Activated CD4-positive, alpha-beta T cell treated with anti-CD3 and anti-CD28 coated beads, Interleukin-2, amount 10 ng/mL, durations not matched to agents 24 days and 14 days (primary cell): ENCODE results near the gene SNX32. TPM values are rescaled to one million over a fixed set of nuclear protein-coding genes. Genes with fewer than 3 reads are reported as not detected.

Experiments
- DNase-seq: peaks from one replicate; pipeline ENCODE4 v3.0.0; 2022
- H3K27ac Mint-ChIP-seq: one replicate; pipeline ENCODE4 v1.8.0; 2022; ENCODE audit warnings: mild to moderate bottlenecking, mixed read lengths
- H3K27me3 Mint-ChIP-seq: one replicate; pipeline ENCODE4 v1.8.0; 2022; ENCODE audit warnings: mixed read lengths
- H3K36me3 Mint-ChIP-seq: one replicate; pipeline ENCODE4 v1.8.0; 2022; ENCODE audit warnings: low read depth, mild to moderate bottlenecking, mixed read lengths
- H3K4me1 Mint-ChIP-seq: one replicate; pipeline ENCODE4 v1.8.0; 2021; ENCODE audit warnings: mixed read lengths
- H3K4me3 Mint-ChIP-seq: one replicate; pipeline ENCODE4 v1.8.0; 2022; ENCODE audit warnings: mild to moderate bottlenecking, moderate library complexity, mixed read lengths
- H3K9me3 Mint-ChIP-seq: one replicate; pipeline ENCODE4 v1.8.0; 2021; ENCODE audit warnings: mixed read lengths
- intact Hi-C: fragments of 100-400 bp; cut with micrococcal nuclease; formaldehyde crosslinking; loops from one replicate; pipeline ENCODE4 v1.15.1; 2023
- total RNA-seq: library from RNA; stranded (reverse); gene quantifications from 2 replicates; pipeline ENCODE4 v1.2.3, GENCODE V29; 2022

SNX32 gene
- total RNA-seq, 1 donor from 2014 or later, result 2.1 TPM

GRCh38 chr11:65792456-65792855 lies 41.3 kb upstream of the SNX32 start:
- Mint-ChIP-seq H3K36me3 (no peaks in the 10 kb centered on the region), H3K4me3 (no peak overlapping the region), H3K9me3 (no peaks in the 10 kb centered on the region), H3K4me1 (peaks cover 28% of the 10 kb centered on the region), H3K27ac (peak overlapping the region; percentile 90), H3K27me3 (peaks cover 16% of the 10 kb centered on the region)
- intact Hi-C loops, result no loop called here
- DNase-seq, result no peak

DNA sequence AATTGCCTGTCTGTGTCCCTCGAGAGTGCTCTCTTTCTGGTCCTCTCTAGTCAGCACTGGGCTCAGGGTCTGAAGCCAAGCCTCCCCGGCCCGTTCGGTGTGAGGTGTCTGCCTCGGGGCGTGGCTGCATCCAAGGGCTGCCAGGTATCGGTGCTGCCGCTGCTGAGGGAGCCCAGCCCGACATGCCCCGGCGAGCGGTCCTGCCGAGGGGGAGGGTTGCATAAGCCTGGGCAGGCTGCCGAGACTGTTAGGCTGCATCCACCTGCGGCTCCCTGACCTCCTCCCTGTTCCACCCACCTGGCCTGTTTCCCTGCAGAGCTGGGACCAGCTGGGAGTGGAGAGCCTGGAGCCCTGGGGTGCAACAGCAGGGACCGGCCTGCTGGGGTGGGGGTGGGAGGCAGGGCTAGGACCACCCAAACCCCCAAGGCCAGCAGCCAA lies 40.6 kb upstream of the SNX32 start:
- intact Hi-C loops, result no loop called here
- Mint-ChIP-seq H3K4me3 (no peak overlapping the region), H3K36me3 (no peaks in the 10 kb centered on the region), H3K27me3 (peaks cover 13% of the 10 kb centered on the region), H3K9me3 (no peaks in the 10 kb centered on the region), H3K4me1 (peaks cover 26% of the 10 kb centered on the region), H3K27ac (peak overlapping the region; percentile 65)
- DNase-seq, result no peak

GRCh38 chr11:65793625-65794400 lies 40.0 kb upstream of the SNX32 start:
- H3K27ac Mint-ChIP-seq, result no peak overlapping the region
- H3K27me3 Mint-ChIP-seq, result peaks cover 8% of the 10 kb centered on the region
- no peaks in the 10 kb centered on the region for H3K36me3 Mint-ChIP-seq
- intact Hi-C loops, result no loop called here
- no peak overlapping the region for H3K4me3 Mint-ChIP-seq
- no peak for DNase-seq
- peaks cover 28% of the 10 kb centered on the region for H3K4me1 Mint-ChIP-seq
- H3K9me3 Mint-ChIP-seq, result no peaks in the 10 kb centered on the region

GRCh38 chr11:65794570-65795510 lies 38.9 kb upstream of the SNX32 start:
- no peak for DNase-seq
- Mint-ChIP-seq H3K27me3 (peaks cover 3% of the 10 kb centered on the region), H3K27ac (no peak overlapping the region), H3K4me3 (no peak overlapping the region), H3K4me1 (peaks cover 30% of the 10 kb centered on the region), H3K36me3 (no peaks in the 10 kb centered on the region), H3K9me3 (no peaks in the 10 kb centered on the region)
- intact Hi-C loops, result no loop called here

- Mint-ChIP-seq H3K36me3 (no peaks in the 10 kb centered on the region), H3K4me3 (no peak overlapping the region), H3K9me3 (no peaks in the 10 kb centered on the region), H3K4me1 (peaks cover 17% of the 10 kb centered on the region), H3K27ac (no peak overlapping the region), H3K27me3 (peaks cover 6% of the 10 kb centered on the region)
- no peak for DNase-seq
- intact Hi-C loops, result no loop called here
These were observed 36.8 kb upstream of the SNX32 start for GRCh38 chr11:65796726-65797601.

- Mint-ChIP-seq H3K27me3 (peaks cover 7% of the 10 kb centered on the region), H3K36me3 (no peaks in the 10 kb centered on the region), H3K4me1 (peaks cover 12% of the 10 kb centered on the region), H3K4me3 (no peak overlapping the region), H3K27ac (no peak overlapping the region), H3K9me3 (no peaks in the 10 kb centered on the region)
- DNase-seq, result no peak
- intact Hi-C loops, result no loop called here
These were observed 36.1 kb upstream of the SNX32 start for GRCh38 chr11:65797711-65798110.

GRCh38 chr11:65798882-65799281 lies 34.9 kb upstream of the SNX32 start:
- Mint-ChIP-seq H3K36me3 (no peaks in the 10 kb centered on the region), H3K4me1 (peaks cover 11% of the 10 kb centered on the region), H3K4me3 (no peak overlapping the region), H3K27me3 (peaks cover 18% of the 10 kb centered on the region), H3K27ac (no peak overlapping the region), H3K9me3 (no peaks in the 10 kb centered on the region)
- intact Hi-C loops, result no loop called here
- DNase-seq, result no peak

DNA sequence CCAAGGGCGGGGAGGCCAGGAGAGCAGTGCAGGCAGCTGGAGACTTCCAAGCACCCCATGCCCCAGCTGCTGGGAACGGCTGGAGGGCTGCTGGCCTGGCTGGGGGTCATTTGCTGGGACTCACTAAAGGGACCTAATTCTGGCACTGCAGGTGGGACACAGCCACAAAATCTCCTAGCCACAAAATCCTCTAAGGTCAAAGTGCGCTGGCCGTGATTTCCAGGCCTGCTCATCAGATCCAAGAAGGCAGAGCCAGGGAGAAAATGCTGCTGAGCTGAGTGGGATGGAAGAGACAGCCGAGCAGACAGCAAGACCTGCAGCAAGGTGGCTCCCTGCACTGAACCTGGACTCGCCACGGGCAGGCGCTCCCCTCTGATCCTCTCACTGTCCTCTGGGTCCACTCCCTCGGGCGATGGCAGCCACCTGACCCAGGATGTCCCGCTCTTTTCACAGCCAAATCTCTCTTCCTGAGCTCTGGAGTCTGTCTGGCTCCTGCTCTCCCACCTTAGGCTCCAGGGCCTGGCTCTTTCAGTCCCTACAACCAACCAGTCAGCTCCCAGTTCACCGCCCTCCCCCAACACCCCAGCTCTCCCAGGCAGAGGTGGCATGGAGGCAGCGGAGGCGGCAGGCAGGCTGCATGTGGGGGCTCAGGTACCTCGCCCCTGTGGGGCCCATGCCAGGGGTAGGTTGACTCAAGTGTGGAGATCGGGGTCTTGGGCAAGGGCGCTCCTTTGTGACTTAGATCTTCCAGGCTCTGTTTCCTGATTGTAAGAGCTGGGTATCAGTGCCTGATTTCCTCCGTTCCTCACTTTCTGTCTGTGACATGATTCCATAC lies 32.4 kb upstream of the SNX32 start:
- no peaks in the 10 kb centered on the region for H3K9me3 Mint-ChIP-seq
- peaks cover 25% of the 10 kb centered on the region for H3K27me3 Mint-ChIP-seq
- intact Hi-C loops, result loop anchor here (10.0 kb wide), 1 partner anchor 1063 kb away; no protein-coding TSS in a partner anchor
- H3K4me3 Mint-ChIP-seq, result no peak overlapping the region
- H3K36me3 Mint-ChIP-seq, result no peaks in the 10 kb centered on the region
- H3K4me1 Mint-ChIP-seq, result peaks cover 4% of the 10 kb centered on the region
- no peak overlapping the region for H3K27ac Mint-ChIP-seq
- no peak for DNase-seq

GRCh38 chr11:65802841-65803240 lies 30.9 kb upstream of the SNX32 start:
- Mint-ChIP-seq H3K36me3 (no peaks in the 10 kb centered on the region), H3K4me3 (no peak overlapping the region), H3K9me3 (no peaks in the 10 kb centered on the region), H3K27me3 (peaks cover 28% of the 10 kb centered on the region), H3K4me1 (peaks cover 4% of the 10 kb centered on the region), H3K27ac (no peak overlapping the region)
- no peak for DNase-seq
- intact Hi-C loops, result loop anchor here (10.0 kb wide), 1 partner anchor 1062 kb away; no protein-coding TSS in a partner anchor

- DNase-seq, result no peak
- peaks cover 31% of the 10 kb centered on the region for H3K27me3 Mint-ChIP-seq
- H3K9me3 Mint-ChIP-seq, result no peaks in the 10 kb centered on the region
- H3K4me1 Mint-ChIP-seq, result peaks cover under 1% of the 10 kb centered on the region
- H3K4me3 Mint-ChIP-seq, result no peak overlapping the region
- H3K27ac Mint-ChIP-seq, result no peak overlapping the region
- H3K36me3 Mint-ChIP-seq, result no peaks in the 10 kb centered on the region
- intact Hi-C loops, result loop anchor here (10.0 kb wide), 1 partner anchor 1061 kb away; no protein-coding TSS in a partner anchor
These were observed 29.8 kb upstream of the SNX32 start for GRCh38 chr11:65803797-65804492.

GRCh38 chr11:65806979-65807378 lies 26.8 kb upstream of the SNX32 start:
- no peak overlapping the region for H3K27ac Mint-ChIP-seq
- no peaks in the 10 kb centered on the region for H3K36me3 Mint-ChIP-seq
- intact Hi-C loops, result loop anchor here (10.0 kb wide), 1 partner anchor 1058 kb away; no protein-coding TSS in a partner anchor
- no peak overlapping the region for H3K4me3 Mint-ChIP-seq
- no peak for DNase-seq
- H3K4me1 Mint-ChIP-seq, result peaks cover 3% of the 10 kb centered on the region
- H3K9me3 Mint-ChIP-seq, result no peaks in the 10 kb centered on the region
- H3K27me3 Mint-ChIP-seq, result peaks cover 32% of the 10 kb centered on the region

DNA sequence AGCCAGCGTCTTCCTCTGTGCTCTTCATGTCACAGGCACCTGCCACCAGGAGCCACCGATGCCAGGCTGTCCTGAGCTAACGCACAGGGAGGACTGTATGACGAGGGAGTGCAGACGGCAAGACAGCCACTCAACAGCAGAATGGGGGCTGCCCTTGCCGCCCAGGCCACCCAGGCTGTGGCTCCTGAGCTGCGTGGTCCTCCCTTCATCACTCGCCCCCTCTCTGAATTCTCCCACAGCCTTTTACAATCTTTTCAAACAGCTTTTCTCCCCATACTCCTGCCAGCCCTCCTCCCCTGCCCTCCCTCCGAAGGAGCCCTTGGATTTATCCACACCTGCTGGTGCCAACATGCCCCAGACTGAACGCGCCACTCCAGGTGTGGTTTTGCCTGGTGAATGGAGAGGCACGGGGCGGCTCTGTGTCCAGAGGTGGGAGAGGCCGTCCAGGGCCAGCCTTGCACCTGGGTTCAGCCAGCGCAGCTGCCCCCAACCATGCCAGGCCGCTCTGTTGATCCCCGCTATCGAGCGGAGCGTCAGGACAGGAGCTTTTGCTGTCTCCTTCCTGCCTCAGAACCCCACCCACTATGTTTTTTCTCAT lies 24.9 kb upstream of the SNX32 start:
- no peaks in the 10 kb centered on the region for H3K36me3 Mint-ChIP-seq
- intact Hi-C loops, result loop anchor here (10.0 kb wide), 1 partner anchor 1056 kb away; no protein-coding TSS in a partner anchor
- no peak for DNase-seq
- H3K27ac Mint-ChIP-seq, result peak overlapping the region; percentile 6
- no peak overlapping the region for H3K4me3 Mint-ChIP-seq
- H3K27me3 Mint-ChIP-seq, result peaks cover 23% of the 10 kb centered on the region
- H3K9me3 Mint-ChIP-seq, result no peaks in the 10 kb centered on the region
- H3K4me1 Mint-ChIP-seq, result peaks cover 3% of the 10 kb centered on the region
